ENCODE results near the gene KCNJ9. TPM values are rescaled to one million over a fixed set of nuclear protein-coding genes. Genes with fewer than 3 reads are reported as not detected.
A peak's percentile ranks its signal among the peaks of the same experiment; 100 is the strongest.

Gene KCNJ9
- total RNA-seq, 1 experiment from 2014 or later: 0.09 TPM

DNA sequence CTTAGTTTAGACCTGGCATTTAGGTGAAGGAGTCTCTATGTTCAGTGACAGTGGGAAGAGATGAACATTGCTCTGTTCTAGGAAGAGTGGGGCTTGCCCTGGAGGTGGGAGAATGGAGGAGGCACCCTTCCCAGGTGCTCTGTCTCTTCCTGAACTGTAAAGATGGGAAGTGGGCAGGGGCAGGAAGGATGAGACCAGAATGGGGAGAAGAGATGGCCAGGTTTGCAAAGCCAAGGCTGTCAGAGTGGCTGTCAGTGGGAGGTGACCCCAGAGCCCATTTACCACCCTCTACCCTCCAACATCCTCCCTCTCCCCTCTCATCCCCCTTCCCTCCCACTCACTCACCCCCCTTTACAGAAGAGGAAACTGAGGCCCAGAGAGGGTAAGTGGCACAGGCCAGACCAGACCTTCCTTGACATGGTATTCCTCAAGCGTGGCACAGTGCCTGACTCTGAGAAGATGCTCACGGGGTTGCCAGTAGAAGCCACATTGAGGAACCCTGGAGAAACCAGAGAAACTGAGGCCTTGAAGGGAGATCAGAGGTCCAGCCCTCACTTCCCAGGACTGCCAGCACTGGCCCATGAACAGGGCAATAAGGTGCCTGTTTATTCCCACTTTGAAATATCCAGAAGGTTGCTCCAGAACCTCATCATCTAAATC is 18.5 kb downstream of the KCNJ9 start:
- Histone ChIP-seq H3K4ac (ENCODE audit: low read depth, low read length) (no peak overlapping the region), H3K9ac (ENCODE audit: extremely low read depth, insufficient read length, low read length) (no peak overlapping the region), H3K79me2 (ENCODE audit: insufficient read depth, low read length) (peaks cover 3% of the 10 kb centered on the region; the same call in 1 of the 2 replicates), H3K14ac (ENCODE audit: insufficient read depth, low read length) (no peak overlapping the region), H4K8ac (replicated peaks; ENCODE audit: insufficient read length, low read depth, low read length) (no peak overlapping the region), H2AFZ (ENCODE audit: low read length) (no peak overlapping the region), H2BK15ac (ENCODE audit: low read depth, low read length) (no peak overlapping the region), H3K79me1 (ENCODE audit: insufficient read depth, low read depth, low read length, poor library complexity, severe bottlenecking) (no peaks in the 10 kb centered on the region), H3K18ac (ENCODE audit: insufficient read length, low read depth, low read length) (no peak overlapping the region), H3K9me3 (ENCODE audit: control insufficient read depth, low read depth, low read length) (no peaks in the 10 kb centered on the region), H3K23ac (ENCODE audit: insufficient read length, low read depth, low read length) (no peak overlapping the region), H3K27ac (ENCODE audit: insufficient read length, low read depth, low read length) (no peak overlapping the region), H2BK20ac (ENCODE audit: low read depth, low read length, poor library complexity, severe bottlenecking) (no peak overlapping the region), H3K56ac (ENCODE audit: insufficient read length, low read depth, low read length) (no peak overlapping the region), H2AK5ac (ENCODE audit: insufficient read length, low read length) (no peak overlapping the region), H4K20me1 (ENCODE audit: control insufficient read depth, insufficient read depth, insufficient read length) (no peaks in the 10 kb centered on the region), H3K27me3 (ENCODE audit: insufficient read depth, low read length) (no peaks in the 10 kb centered on the region), H3K23me2 (ENCODE audit: insufficient read length, low read depth, low read length, poor library complexity, severe bottlenecking) (peaks cover 9% of the 10 kb centered on the region), H2BK12ac (ENCODE audit: insufficient read length, low read depth, low read length) (no peak overlapping the region), H3K4me1 (ENCODE audit: insufficient read depth, low read length) (peaks cover 19% of the 10 kb centered on the region), H4K5ac (ENCODE audit: insufficient read length, low read depth, low read length) (no peak overlapping the region), H3T11ph (ENCODE audit: low read length) (no peak overlapping the region), H3K4me2 (ENCODE audit: insufficient read depth, insufficient read length, low read length) (no peak overlapping the region), H2BK120ac (ENCODE audit: low read depth, low read length, poor library complexity, severe bottlenecking) (no peak overlapping the region), H2BK5ac (ENCODE audit: insufficient read length, low read length) (no peak overlapping the region), H4K91ac (ENCODE audit: insufficient read length, low read depth, low read length) (no peak overlapping the region)
- TF ChIP-seq CTCF (conservative IDR thresholded peaks at IDR 0.05): no peak
- no peak overlapping the region for H3K27ac Mint-ChIP-seq
- no peaks in the 10 kb centered on the region for H3K9me3 Mint-ChIP-seq
- H3K4me3 Mint-ChIP-seq: peak overlapping the region; percentile 41 to 54; a peak in 2 of 5 replicates
- H3K27me3 Mint-ChIP-seq (ENCODE audit: low read depth): peaks cover 6% of the 10 kb centered on the region
- peaks cover 58 to 69% of the 10 kb centered on the region in 2 experiments for H3K4me1 Mint-ChIP-seq
- H3K36me3 Mint-ChIP-seq (ENCODE audit: insufficient read depth in 1 of 3, low read depth in 3 of 3): peaks cover 0 to 4% (median under 1%) of the 10 kb centered on the region in 3 experiments; a peak in 3 of 7 replicates
- no CpG with 5 or more reads among the region's 2 CpGs for WGBS (ENCODE audit: extremely low coverage, insufficient read length, low lambda C conversion rate)
- DNase-seq: no peak
